ENCODE measurements around the gene SOX4.

Gene SOX4

GRCh38 chr6:21634582-21634981 lies 41.0 kb downstream of the SOX4 start:
- ChIA-PET CTCF (no interaction called here), POLR2A (no interaction called here)
- no peak for TF ChIP-seq CTCF (IDR thresholded peaks at IDR 0.05; ENCODE audit: control extremely low read depth, extremely low read depth, low read depth, missing control alignments)
- no peak for DNase-seq (ENCODE audit: extremely low spot score)

GRCh38 chr6:21636876-21637275 lies 43.3 kb downstream of the SOX4 start:
- DNase-seq (ENCODE audit: extremely low spot score): no peak
- ChIA-PET POLR2A (no interaction called here), CTCF (no interaction called here)
- TF ChIP-seq CTCF (IDR thresholded peaks at IDR 0.05; ENCODE audit: control extremely low read depth, extremely low read depth, low read depth, missing control alignments): no peak

- ChIA-PET POLR2A (no interaction called here), CTCF (interaction anchor here (1.0 kb wide), 1 partner anchor 22 kb away, joined by 3 read pairs; no protein-coding TSS in a partner anchor)
- no peak for DNase-seq (ENCODE audit: extremely low spot score)
- TF ChIP-seq CTCF (IDR thresholded peaks at IDR 0.05; ENCODE audit: control extremely low read depth, extremely low read depth, low read depth, missing control alignments): no peak
Observed at GRCh38 chr6:21639316-21639715, 45.8 kb downstream of the SOX4 start.

Data from GM10248 (cell line).